GM13976 (cell line): ENCODE data around the gene GDAP1L1.

Experiments
- DNase-seq: peaks from one replicate; pipeline ENCODE4 v3.0.0; 2012; ENCODE audit warnings: low spot score
- in situ Hi-C: fragments of 300-500 bp; cut with MboI; formaldehyde crosslinking; loops from one replicate; pipeline ENCODE4 v1.12.0; 2022; ENCODE audit warnings: low sequenced_read_pairs, mixed read lengths, inconsistent platforms; ENCODE audit not compliant: unreplicated experiment
- TF ChIP-seq, protein P1 (sequence below): IDR thresholded peaks from 2 replicates; pipeline ENCODE4 v1.5.1; 2012; ENCODE audit warnings: borderline replicate concordance, mild to moderate bottlenecking; ENCODE audit not compliant: insufficient read depth; ENCODE audit errors: extremely low read depth, missing control alignments, control extremely low read depth

Gene GDAP1L1

DNA sequence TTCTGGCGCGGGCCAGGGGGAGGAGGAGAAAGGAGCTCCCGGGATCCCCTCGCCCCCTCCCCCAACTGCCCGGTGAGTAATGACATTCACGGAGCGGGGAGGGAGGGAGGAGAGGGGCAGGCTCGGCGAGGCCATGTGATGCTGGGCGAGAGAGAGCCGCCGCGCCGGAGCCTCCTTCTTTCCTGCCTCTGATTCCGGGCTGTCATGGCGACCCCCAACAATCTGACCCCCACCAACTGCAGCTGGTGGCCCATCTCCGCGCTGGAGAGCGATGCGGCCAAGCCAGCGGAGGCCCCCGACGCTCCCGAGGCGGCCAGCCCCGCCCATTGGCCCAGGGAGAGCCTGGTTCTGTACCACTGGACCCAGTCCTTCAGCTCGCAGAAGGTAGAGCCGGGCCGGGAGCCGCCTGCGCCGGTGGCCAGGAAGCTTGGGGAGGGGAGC is at the start of gene GDAP1L1:
Gene GDAP1L1 (plus strand): TSS at position 178 of the 441 bp plus-strand sequence. CDS start 27 bp downstream, at position 205.
- DNase-seq, result no peak
- in situ Hi-C loops, result no loop called here
- TF ChIP-seq, protein P1, sequence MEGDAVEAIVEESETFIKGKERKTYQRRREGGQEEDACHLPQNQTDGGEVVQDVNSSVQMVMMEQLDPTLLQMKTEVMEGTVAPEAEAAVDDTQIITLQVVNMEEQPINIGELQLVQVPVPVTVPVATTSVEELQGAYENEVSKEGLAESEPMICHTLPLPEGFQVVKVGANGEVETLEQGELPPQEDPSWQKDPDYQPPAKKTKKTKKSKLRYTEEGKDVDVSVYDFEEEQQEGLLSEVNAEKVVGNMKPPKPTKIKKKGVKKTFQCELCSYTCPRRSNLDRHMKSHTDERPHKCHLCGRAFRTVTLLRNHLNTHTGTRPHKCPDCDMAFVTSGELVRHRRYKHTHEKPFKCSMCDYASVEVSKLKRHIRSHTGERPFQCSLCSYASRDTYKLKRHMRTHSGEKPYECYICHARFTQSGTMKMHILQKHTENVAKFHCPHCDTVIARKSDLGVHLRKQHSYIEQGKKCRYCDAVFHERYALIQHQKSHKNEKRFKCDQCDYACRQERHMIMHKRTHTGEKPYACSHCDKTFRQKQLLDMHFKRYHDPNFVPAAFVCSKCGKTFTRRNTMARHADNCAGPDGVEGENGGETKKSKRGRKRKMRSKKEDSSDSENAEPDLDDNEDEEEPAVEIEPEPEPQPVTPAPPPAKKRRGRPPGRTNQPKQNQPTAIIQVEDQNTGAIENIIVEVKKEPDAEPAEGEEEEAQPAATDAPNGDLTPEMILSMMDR, result no peak

DNA sequence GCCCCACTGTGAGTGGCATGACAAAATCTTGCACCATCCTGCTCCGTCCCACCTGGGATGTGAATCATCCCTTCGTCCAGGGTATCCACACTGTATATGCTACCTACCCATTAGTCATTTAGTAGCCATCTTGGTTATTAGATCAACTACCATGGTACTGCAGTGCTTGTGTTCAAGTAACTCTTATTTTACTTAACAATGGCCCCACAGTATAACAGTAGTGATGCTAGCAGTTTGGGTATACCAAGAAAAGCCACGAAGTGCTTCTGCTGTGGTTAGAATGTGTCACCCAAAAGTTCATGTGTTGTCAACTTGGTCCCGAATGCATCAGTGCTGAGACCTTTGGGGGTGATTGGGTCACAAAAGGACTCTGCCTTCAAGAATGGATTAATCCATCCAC is 48.2 kb upstream of the GDAP1L1 start:
- TF ChIP-seq, protein P1, result no peak
- in situ Hi-C loops, result no loop called here
- no peak for DNase-seq

DNA sequence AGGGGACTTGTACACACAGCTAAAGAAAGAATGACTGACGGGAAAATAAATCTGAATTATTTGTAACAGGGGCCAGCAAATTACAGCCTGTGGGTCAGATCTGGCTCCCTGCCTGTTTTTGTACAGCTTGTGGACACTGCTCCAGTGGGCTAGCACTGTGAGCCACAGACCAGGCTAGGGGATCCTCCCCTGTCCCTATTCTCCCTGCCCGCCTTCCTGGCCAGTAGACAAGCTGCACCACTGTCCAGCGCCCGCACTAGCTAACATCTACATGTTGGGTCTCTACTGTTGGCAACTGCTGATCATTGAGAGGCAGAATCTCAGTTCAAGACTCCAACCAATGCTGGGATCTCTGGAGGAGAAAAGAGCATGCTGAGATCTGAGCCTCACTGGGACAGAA is 47.2 kb upstream of the GDAP1L1 start:
- TF ChIP-seq, protein P1, result no peak
- in situ Hi-C loops, result no loop called here
- DNase-seq, result no peak

DNA sequence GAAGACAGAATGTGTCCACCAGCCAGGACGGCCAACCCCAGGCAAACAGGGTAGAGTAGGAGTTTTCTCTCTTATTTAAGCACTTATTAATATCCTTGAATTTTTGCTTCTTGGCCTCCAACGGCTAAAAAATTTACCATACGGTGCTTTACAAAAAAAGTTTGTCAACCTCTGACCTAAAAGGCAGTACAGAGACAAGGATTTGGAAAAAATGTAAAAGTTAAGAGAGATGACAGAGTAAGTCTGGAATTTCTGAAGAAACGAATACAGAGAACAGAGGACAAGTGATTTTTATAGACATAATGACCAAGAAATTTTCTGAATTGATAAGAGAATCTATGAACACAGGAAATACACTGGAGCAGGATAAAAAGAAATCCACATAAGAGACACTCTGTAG is 46.7 kb upstream of the GDAP1L1 start:
- in situ Hi-C loops, result no loop called here
- TF ChIP-seq, protein P1, result no peak
- no peak for DNase-seq

DNA sequence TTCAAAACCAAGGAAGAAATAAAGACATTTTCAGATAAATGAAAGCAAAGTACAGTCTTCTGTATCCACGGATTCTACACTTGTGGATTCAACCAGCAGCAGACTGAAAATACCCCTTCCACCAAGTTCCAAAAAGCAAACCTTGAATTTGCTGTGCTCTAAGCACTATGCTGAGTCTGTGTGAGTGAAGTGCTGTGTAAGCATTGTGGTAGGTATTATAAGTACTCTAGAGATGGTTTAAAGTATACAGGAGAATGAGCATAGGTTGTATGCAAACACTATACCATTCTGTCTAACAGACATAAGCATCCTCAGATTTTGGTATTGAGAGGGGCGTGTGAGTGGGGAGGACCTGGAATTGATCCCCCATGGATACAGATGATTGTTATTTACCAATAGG is 46.1 kb upstream of the GDAP1L1 start:
- in situ Hi-C loops, result no loop called here
- no peak for DNase-seq
- TF ChIP-seq, protein P1, result no peak

DNA sequence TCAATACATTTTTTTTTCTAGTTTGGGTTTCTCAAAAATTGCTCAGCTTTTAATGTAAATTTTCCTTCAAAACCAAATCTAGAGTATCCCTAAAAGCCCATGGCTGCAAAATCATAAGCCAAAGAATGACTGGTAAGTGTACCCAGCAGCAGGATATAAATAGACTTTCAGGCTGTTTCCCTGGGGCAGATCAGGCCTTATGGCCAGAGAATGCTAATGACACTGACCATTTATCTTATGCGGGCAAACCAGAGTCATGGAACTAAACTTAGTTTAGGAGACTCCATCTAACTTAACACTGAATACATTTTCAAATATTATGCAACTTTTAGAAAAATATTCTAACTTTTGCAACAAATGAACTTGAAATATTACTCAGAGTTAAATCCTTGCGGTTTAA is 43.9 kb upstream of the GDAP1L1 start:
- TF ChIP-seq, protein P1, result no peak
- in situ Hi-C loops, result no loop called here
- no peak for DNase-seq
